HepG2 (cell line): ENCODE results near the gene TMEM150C. TPM values are rescaled to one million over a fixed set of nuclear protein-coding genes. Genes with fewer than 3 reads are reported as not detected.

ENCODE experiments used
- ATAC-seq: fragments of 200-7000 bp; cut with Tn5 transposase; 3 replicates; pipeline ENCODE4 v1.9.1; 2020; ENCODE audit warnings: mild to moderate bottlenecking, moderate library complexity
- BruUV-seq: library from RNA; stranded (reverse); fragments of 400-500 nt; replicated peaks from 2 replicates; lab custom pipeline; 2021; lab: Mats Ljungman, UMichigan
- CTCF ChIA-PET: fragments of 300-600 bp; formaldehyde crosslinking; extraction: SDS; loops from one replicate; lab custom pipeline; 2021; ENCODE audit warnings: low total read pairs, inconsistent platforms, low intra/inter-chr PET ratio; lab: Yijun Ruan, JAX
- POLR2A ChIA-PET: fragments of 350-600 bp; sonication (Branson Sonifier 250); formaldehyde crosslinking; loops from one replicate; lab custom pipeline; 2020; ENCODE audit warnings: antibody characterized with exemption, inconsistent platforms; lab: Yijun Ruan, JAX
- DNase-seq: peaks from one replicate; pipeline ENCODE4 v3.0.0-alpha.2; 2015; ENCODE audit warnings: low spot score
- FAIRE-seq: peaks from 3 replicates; lab custom pipeline; 2011; peaks lifted over from hg19 to GRCh38; lab: Jason Lieb, UNC
- H2AFZ ChIP-seq: one replicate; pipeline ENCODE4 v1.6.1; 2011; ENCODE audit warnings: low read length, inconsistent platforms
- H3K27ac ChIP-seq: fragments of 300-600 bp; 3 replicates; pipeline ENCODE4 v1.8.0; 2011; ENCODE audit warnings: mixed run types, mild to moderate bottlenecking, mixed read lengths, low read length, inconsistent platforms; ENCODE audit not compliant: insufficient read depth; ENCODE audit errors: extremely low read length
- H3K27me3 ChIP-seq, 2 experiments: fragments of 200-600 bp in 1 of 2; 2 replicates in 1 of 2; 3 replicates in 1 of 2; pipeline versions ENCODE4 v1.6.0 to v1.8.0; 2011; ENCODE audit warnings: low read length in 2 of 2, mild to moderate bottlenecking in 2 of 2, moderate library complexity in 2 of 2, inconsistent platforms in 1 of 2; ENCODE audit not compliant: insufficient read depth in 2 of 2, control insufficient read depth in 1 of 2
- H3K36me3 ChIP-seq, 2 experiments: fragments of 200-600 bp in 1 of 2; replicated peaks in 1 of 2; 2 replicates in 1 of 2; 3 replicates in 1 of 2; pipeline versions ENCODE4 v1.5.1 to v1.8.0; 2011; ENCODE audit warnings: low read length in 2 of 2, inconsistent platforms in 1 of 2; ENCODE audit not compliant: insufficient read depth in 2 of 2, control insufficient read depth in 1 of 2
- H3K4me1 ChIP-seq: 2 replicates; pipeline ENCODE4 v1.5.1; 2012; ENCODE audit warnings: low read length, inconsistent platforms; ENCODE audit not compliant: insufficient read depth
- H3K4me2 ChIP-seq: 2 replicates; pipeline ENCODE4 v1.6.0; 2011; ENCODE audit warnings: low read depth, low read length, inconsistent platforms
- H3K4me3 ChIP-seq, 3 experiments: fragments of 200-600 bp in 1 of 3; sonication (generic), shearing (Covaris generic) in 1 of 3; replicated peaks in 1 of 3; 2 replicates each; pipeline ENCODE4 v1.5.1; 2011 to 2016; ENCODE audit warnings: low read length in 3 of 3, inconsistent platforms in 2 of 3, low read depth in 2 of 3, mild to moderate bottlenecking in 2 of 3, control low read depth in 1 of 3, mixed read lengths in 1 of 3; ENCODE audit not compliant: insufficient read depth in 1 of 3
- H3K79me2 ChIP-seq: one replicate; pipeline ENCODE4 v1.6.1; 2011; ENCODE audit warnings: low read length, inconsistent platforms; ENCODE audit not compliant: insufficient read depth
- H3K9ac ChIP-seq: 2 replicates; pipeline ENCODE4 v1.6.0; 2011; ENCODE audit warnings: mild to moderate bottlenecking, low read depth, low read length, inconsistent platforms; ENCODE audit not compliant: insufficient read depth
- H3K9me3 ChIP-seq: 2 replicates; pipeline ENCODE4 v1.5.1; 2012; ENCODE audit warnings: mild to moderate bottlenecking, low read length
- H4K20me1 ChIP-seq: 2 replicates; pipeline ENCODE4 v1.6.0; 2011; ENCODE audit warnings: inconsistent platforms, mild to moderate bottlenecking, low read length, moderate library complexity; ENCODE audit not compliant: insufficient read depth
- CEBPB ChIP-seq: IDR thresholded peaks from 2 replicates; pipeline ENCODE4 v1.6.1; 2011; ENCODE audit warnings: low read depth, low read length, improper control_type of control experiment, borderline replicate concordance
- ZNF33B ChIP-seq: sonication (generic); formaldehyde crosslinking; IDR thresholded peaks from 2 replicates; pipeline ENCODE4 v1.5.1; 2020; ENCODE audit warnings: mild to moderate bottlenecking, missing genetic modification reagents
- ZNF496 ChIP-seq: sonication (generic); formaldehyde crosslinking; IDR thresholded peaks from 2 replicates; pipeline ENCODE4 v1.8.1; 2023; ENCODE audit warnings: mild to moderate bottlenecking, moderate library complexity, missing genetic modification reagents; ENCODE audit not compliant: insufficient replicate concordance
- ZNF614 ChIP-seq: IDR thresholded peaks from 2 replicates; pipeline ENCODE4 v1.6.1; 2018; ENCODE audit warnings: missing biosample characterization, missing genetic modification reagents, inconsistent platforms, borderline replicate concordance
- ZNF773 ChIP-seq: sonication (generic); formaldehyde crosslinking; IDR thresholded peaks from 2 replicates; pipeline ENCODE4 v1.4.0; 2020; ENCODE audit warnings: missing genetic modification reagents, borderline replicate concordance
- WGBS: methylation state at CpG from one replicate; pipeline ENCODE4 v1.1.6; 2017; ENCODE audit warnings: low lambda C conversion rate; 5-methylcytosine and 5-hydroxymethylcytosine counted together
- in situ Hi-C: cut with HindIII; loops from 2 replicates; pipeline ENCODE4 v1.10.0; 2017; ENCODE audit warnings: low pct_unique_long_range_greater_than_20kb; ENCODE audit not compliant: extremely low pct_ligation_motif_present
- intact Hi-C: fragments of 100-400 bp; cut with micrococcal nuclease; formaldehyde crosslinking; loops from one replicate; pipeline ENCODE4 v1.10.0; 2022; ENCODE audit not compliant: unreplicated experiment
- polyA plus RNA-seq, 8 experiments: library from polyadenylated mRNA; depleted of rRNA in 3 of 8; stranded (reverse) in 7 of 8; unstranded in 1 of 8; fragments of >200 nt; fragmentation: Illumina TruSeq in 4 of 8; extraction: Trizol in 4 of 8; gene quantifications; 2 replicates each; pipeline versions ENCODE4 v1.2.1 to v1.2.3, GENCODE V29; 2011 to 2016; ENCODE audit warnings: low read depth in 4 of 8, missing spikeins in 1 of 8, mixed read lengths in 1 of 8; ENCODE audit not compliant: insufficient read depth in 1 of 8
- total RNA-seq, 5 experiments: library from RNA; depleted of rRNA; stranded (reverse); fragments of >200 nt; fragmentation: Illumina TruSeq; extraction: Trizol; gene quantifications; 2 replicates each; pipeline ENCODE4 v1.2.3, GENCODE V29; 2016; ENCODE audit warnings: low read depth in 1 of 5
- TF ChIP-seq, protein P1 (sequence below): fragments of 450-650 bp; IDR thresholded peaks from 2 replicates; pipeline ENCODE4 v1.6.1; 2016

Gene TMEM150C
- total and polyA plus RNA-seq, 2 of the 13 experiments (the other 11 are each of a cell fraction or from before 2014, with no cell fraction given), result 0.33 to 0.42 TPM

DNA sequence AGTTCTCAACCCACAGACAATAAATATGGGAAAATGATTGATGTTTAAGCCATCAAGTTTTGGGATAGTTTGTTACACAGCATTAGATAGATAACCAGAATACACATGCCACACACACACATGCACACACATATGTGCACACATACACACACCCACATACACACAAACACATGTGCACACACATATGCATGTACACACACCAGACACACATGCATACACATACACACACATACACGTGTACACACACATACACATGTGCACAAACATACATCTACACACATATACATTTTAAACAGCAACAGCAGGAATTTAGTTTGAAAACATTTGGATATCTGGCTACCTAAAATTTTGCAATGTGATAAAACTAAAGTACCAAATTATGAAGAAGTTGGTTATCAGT is 42.7 kb upstream of the TMEM150C start:
- Histone ChIP-seq H3K36me3 (no peaks in the 10 kb centered on the region), H3K4me2 (no peak overlapping the region), H3K27ac (no peak overlapping the region), H3K9me3 (no peaks in the 10 kb centered on the region), H4K20me1 (no peaks in the 10 kb centered on the region)
- DNase-seq, result no peak
- ATAC-seq, result no peak
- POLR2A ChIA-PET, result no interaction called here
- intact Hi-C loops, result no loop called here
- in situ Hi-C loops, result loop anchor here (5.0 kb wide), 1 partner anchor 142 kb away; no protein-coding TSS in a partner anchor
- BruUV-seq, result no TSS peak
- TF ChIP-seq ZNF773 (CRISPR knock-in tag) (no peak), ZNF614 (no peak), ZNF33B (no peak)
- TF ChIP-seq, protein P1, sequence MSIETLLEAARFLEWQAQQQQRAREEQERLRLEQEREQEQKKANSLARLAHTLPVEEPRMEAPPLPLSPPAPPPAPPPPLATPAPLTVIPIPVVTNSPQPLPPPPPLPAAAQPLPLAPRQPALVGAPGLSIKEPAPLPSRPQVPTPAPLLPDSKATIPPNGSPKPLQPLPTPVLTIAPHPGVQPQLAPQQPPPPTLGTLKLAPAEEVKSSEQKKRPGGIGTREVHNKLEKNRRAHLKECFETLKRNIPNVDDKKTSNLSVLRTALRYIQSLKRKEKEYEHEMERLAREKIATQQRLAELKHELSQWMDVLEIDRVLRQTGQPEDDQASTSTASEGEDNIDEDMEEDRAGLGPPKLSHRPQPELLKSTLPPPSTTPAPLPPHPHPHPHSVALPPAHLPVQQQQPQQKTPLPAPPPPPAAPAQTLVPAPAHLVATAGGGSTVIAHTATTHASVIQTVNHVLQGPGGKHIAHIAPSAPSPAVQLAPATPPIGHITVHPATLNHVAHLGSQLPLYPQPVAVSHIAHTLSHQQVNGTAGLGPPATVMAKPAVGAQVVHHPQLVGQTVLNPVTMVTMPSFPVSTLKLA, result peak; percentile 97
- TF ChIP-seq, all 625 proteins: peak for 1
- H3K4me1 ChIP-seq, result no peaks in the 10 kb centered on the region
- H3K9ac ChIP-seq, result no peak overlapping the region
- WGBS, result 50% methylated on average over 1 of the region's 1 CpG
- H3K79me2 ChIP-seq, result no peaks in the 10 kb centered on the region
- H3K4me3 ChIP-seq, result no peak overlapping the region
- CTCF ChIA-PET, result no interaction called here
- no peaks in the 10 kb centered on the region; a peak in 1 of 5 replicates for H3K27me3 ChIP-seq
- no peak for FAIRE-seq
- no peak overlapping the region for H2AFZ ChIP-seq

DNA sequence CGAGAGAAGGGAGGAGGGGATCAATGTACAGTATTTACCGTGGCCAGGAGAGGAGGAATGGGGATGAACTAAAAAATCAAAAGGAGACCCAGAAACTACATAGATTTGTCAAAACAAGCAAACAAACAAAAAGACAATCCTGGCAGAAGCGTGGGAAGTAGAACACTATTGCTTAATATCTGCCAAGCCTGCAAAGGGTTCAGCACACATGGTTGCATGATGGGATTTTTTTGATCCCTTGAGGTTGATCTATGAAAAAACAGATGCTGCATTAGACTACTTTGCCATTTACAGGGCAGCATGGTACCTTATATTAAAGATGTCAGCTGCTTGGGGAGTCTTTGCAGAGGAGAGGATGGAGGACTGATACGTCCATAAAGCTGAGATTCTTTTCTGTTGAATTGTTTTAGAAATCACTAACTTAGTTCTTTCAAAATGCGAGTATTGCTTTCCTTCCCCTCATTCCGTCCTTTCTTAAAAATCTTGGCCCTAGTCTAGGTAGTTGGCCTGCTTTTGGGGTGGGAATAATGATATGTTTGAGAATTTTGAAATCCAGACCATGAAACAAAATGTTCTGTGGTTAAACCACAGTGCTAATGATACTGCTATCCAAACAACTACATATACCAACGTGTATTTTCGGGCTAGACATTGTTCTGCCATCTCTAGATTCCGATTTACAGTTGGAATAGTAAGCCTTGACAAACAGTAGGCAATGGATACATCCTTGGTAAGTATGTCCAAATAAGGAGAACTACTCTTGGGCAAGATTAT is 39.6 kb upstream of the TMEM150C start:
- DNase-seq, result no peak
- Histone ChIP-seq H3K9ac (no peak overlapping the region), H3K27ac (no peak overlapping the region), H4K20me1 (no peaks in the 10 kb centered on the region), H3K9me3 (no peaks in the 10 kb centered on the region), H3K4me1 (no peaks in the 10 kb centered on the region), H3K36me3 (no peaks in the 10 kb centered on the region), H3K79me2 (no peaks in the 10 kb centered on the region), H3K27me3 (peaks cover 0 to 3% of the 10 kb centered on the region in 2 experiments; a peak in 1 of 5 replicates), H2AFZ (no peak overlapping the region), H3K4me3 (no peak overlapping the region), H3K4me2 (no peak overlapping the region)
- FAIRE-seq, result no peak
- CTCF ChIA-PET, result no interaction called here
- no TSS peak for BruUV-seq
- 13% methylated on average over 9 of the region's 9 CpGs for WGBS
- no peak for TF ChIP-seq ZNF496
- peak; percentile 11; the same call in 1 of the 2 replicates for TF ChIP-seq CEBPB
- ATAC-seq, result no peak
- POLR2A ChIA-PET, result no interaction called here
- in situ Hi-C loops (loop anchor here (5.0 kb wide), 1 partner anchor 139 kb away; no protein-coding TSS in a partner anchor), intact Hi-C loops (no loop called here)
